ENCODE results near the gene PIGS. TPM values are rescaled to one million over a fixed set of nuclear protein-coding genes. Genes with fewer than 3 reads are reported as not detected.

PIGS gene
- polyA plus RNA-seq, 1 of the 3 experiments (the other 2 are of a cell fraction), result 78.5 TPM

DNA sequence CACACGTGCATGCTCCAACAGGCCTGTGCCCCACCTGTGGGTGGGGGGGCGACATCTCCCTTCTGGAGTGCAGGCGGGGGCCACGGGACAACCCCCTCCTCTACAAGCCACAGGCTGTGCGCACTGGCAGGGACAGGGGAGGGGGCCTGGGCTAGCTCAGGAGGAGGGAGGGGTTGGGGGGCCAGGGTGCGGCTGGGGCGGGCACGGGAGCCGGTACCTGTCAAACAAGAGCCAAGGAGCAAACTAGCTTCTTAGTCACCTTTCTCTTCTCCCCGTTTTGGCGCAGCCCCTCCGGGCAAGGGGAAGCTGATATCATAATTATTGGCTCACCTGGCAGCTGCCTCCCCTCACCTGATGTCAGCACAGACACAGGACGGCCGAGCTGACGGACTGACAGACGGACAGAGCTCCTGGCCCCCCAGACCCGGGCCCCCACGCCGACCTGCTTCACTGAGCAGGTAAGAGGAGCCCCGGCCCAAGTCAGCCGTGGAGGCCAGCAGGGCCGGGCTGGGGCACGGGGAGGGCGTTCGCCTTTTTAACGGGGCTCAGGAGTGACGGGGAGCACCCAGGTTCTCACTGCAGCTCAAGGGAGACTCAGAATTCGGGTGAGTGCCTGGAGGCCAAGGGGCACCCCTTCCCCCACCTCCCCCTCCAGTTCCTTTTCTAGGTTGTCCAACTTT lies 65.2 kb downstream of the PIGS start, which contains the start of gene FOXN1:
FOXN1 (plus strand) TSS at position 363 of the 680 bp plus-strand sequence. CDS start 17,622 bp downstream, outside the sequence.
- H2AFZ ChIP-seq (ENCODE audit: low read depth), result no peak within 1 kb of the TSS
- peaks cover 11% of the 10 kb centered on the region; the same call in 1 of the 2 replicates for H3K27me3 ChIP-seq (ENCODE audit: insufficient read depth)
- no peaks in the 10 kb centered on the region for H4K20me1 ChIP-seq (ENCODE audit: insufficient read depth)
- POLR2A ChIA-PET, result no interaction called here
- H3K4me1 ChIP-seq (ENCODE audit: control insufficient read depth in 1 of 2, insufficient read depth in 2 of 2, low read depth in 1 of 2, low read length in 1 of 2), result peaks cover 0 to 3% of the 10 kb centered on the region in 2 experiments; a peak in 1 of 4 replicates
- no peaks in the 10 kb centered on the region for H3F3A ChIP-seq (replicated peaks; ENCODE audit: insufficient read depth)
- H3K9me3 ChIP-seq, result no peaks in the 10 kb centered on the region
- WGBS (ENCODE audit: low lambda C conversion rate), result 64% methylated on average over 28 of the region's 28 CpGs
- CTCF ChIA-PET, result interaction anchor here (0.9 to 2.9 kb wide), 5 partner anchors 12 to 41 kb away, joined by 3 to 13 read pairs (median 3); no protein-coding TSS in a partner anchor
- H3K9me2 ChIP-seq, result no peaks in the 10 kb centered on the region
- no peak within 1 kb of the TSS for H3K4me3 ChIP-seq (ENCODE audit: low read depth in 2 of 2, low read length in 1 of 2)
- no peak within 1 kb of the TSS for H3K4me2 ChIP-seq
- no peaks in the 10 kb centered on the region for H3K36me3 ChIP-seq (replicated peaks in 1 of 2; ENCODE audit: control insufficient read depth in 1 of 2, insufficient read depth in 2 of 2, low read length in 1 of 2)
- no peak for DNase-seq
- H3K79me2 ChIP-seq (ENCODE audit: insufficient read depth), result no peaks in the 10 kb centered on the region
- TF ChIP-seq FOSL2 (IDR thresholded peaks at IDR 0.05; ENCODE audit: borderline replicate concordance, low read depth), result no peak
- TF ChIP-seq EP300 (IDR thresholded peaks at IDR 0.05; ENCODE audit: borderline replicate concordance in 1 of 2, low read depth in 1 of 2, low read length in 1 of 2), result no peak
- TF ChIP-seq RXRA (IDR thresholded peaks at IDR 0.05; ENCODE audit: borderline replicate concordance, low read depth), result no peak
- TF ChIP-seq SMC3 (IDR thresholded peaks at IDR 0.05; ENCODE audit: low read depth, low read length), result no peak
- TF ChIP-seq MEF2A (IDR thresholded peaks at IDR 0.05; ENCODE audit: borderline replicate concordance, low read depth), result no peak
- TF ChIP-seq, protein P1, sequence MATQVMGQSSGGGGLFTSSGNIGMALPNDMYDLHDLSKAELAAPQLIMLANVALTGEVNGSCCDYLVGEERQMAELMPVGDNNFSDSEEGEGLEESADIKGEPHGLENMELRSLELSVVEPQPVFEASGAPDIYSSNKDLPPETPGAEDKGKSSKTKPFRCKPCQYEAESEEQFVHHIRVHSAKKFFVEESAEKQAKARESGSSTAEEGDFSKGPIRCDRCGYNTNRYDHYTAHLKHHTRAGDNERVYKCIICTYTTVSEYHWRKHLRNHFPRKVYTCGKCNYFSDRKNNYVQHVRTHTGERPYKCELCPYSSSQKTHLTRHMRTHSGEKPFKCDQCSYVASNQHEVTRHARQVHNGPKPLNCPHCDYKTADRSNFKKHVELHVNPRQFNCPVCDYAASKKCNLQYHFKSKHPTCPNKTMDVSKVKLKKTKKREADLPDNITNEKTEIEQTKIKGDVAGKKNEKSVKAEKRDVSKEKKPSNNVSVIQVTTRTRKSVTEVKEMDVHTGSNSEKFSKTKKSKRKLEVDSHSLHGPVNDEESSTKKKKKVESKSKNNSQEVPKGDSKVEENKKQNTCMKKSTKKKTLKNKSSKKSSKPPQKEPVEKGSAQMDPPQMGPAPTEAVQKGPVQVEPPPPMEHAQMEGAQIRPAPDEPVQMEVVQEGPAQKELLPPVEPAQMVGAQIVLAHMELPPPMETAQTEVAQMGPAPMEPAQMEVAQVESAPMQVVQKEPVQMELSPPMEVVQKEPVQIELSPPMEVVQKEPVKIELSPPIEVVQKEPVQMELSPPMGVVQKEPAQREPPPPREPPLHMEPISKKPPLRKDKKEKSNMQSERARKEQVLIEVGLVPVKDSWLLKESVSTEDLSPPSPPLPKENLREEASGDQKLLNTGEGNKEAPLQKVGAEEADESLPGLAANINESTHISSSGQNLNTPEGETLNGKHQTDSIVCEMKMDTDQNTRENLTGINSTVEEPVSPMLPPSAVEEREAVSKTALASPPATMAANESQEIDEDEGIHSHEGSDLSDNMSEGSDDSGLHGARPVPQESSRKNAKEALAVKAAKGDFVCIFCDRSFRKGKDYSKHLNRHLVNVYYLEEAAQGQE (IDR thresholded peaks at IDR 0.05; ENCODE audit: low read depth, low read length), result no peak
- no peak for TF ChIP-seq FOXJ3 (CRISPR knock-in tag; IDR thresholded peaks at IDR 0.05)
- TF ChIP-seq, protein P2, sequence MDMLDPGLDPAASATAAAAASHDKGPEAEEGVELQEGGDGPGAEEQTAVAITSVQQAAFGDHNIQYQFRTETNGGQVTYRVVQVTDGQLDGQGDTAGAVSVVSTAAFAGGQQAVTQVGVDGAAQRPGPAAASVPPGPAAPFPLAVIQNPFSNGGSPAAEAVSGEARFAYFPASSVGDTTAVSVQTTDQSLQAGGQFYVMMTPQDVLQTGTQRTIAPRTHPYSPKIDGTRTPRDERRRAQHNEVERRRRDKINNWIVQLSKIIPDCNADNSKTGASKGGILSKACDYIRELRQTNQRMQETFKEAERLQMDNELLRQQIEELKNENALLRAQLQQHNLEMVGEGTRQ (IDR thresholded peaks at IDR 0.05; ENCODE audit: borderline replicate concordance, low read depth, low read length), result no peak
- TF ChIP-seq POLR2AphosphoS5 (IDR thresholded peaks at IDR 0.05; ENCODE audit: low read depth, low read length), result no peak
- TF ChIP-seq CHD2 (IDR thresholded peaks at IDR 0.05; ENCODE audit: low read length, partially characterized antibody), result no peak
- no peak for TF ChIP-seq YY1 (IDR thresholded peaks at IDR 0.05; ENCODE audit: low read depth)
- TF ChIP-seq, protein P3, sequence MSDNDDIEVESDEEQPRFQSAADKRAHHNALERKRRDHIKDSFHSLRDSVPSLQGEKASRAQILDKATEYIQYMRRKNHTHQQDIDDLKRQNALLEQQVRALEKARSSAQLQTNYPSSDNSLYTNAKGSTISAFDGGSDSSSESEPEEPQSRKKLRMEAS (IDR thresholded peaks at IDR 0.05; ENCODE audit: low read depth), result no peak
- no peak for TF ChIP-seq EZH2phosphoT487 (IDR thresholded peaks at IDR 0.05; ENCODE audit: borderline replicate concordance, low read depth)
- H3K27ac ChIP-seq (ENCODE audit: low read depth in 2 of 2, low read length in 1 of 2), result no peak within 1 kb of the TSS
- H3K9ac ChIP-seq, result no peak within 1 kb of the TSS

All from SK-N-SH (cell line).